HepG2 (cell line): Measurements from ENCODE around the gene POLA2. TPM values are rescaled to one million over a fixed set of nuclear protein-coding genes. Genes with fewer than 3 reads are reported as not detected.

Experiments
- ARNTL ChIP-seq: sonication (generic); formaldehyde crosslinking; IDR thresholded peaks from 2 replicates; pipeline ENCODE4 v1.4.0; 2020; ENCODE audit warnings: mild to moderate bottlenecking, missing genetic modification reagents
- ATF7 ChIP-seq, 2 experiments: fragments of 450-650 bp in 1 of 2; sonication (generic) in 1 of 2; formaldehyde crosslinking in 1 of 2; IDR thresholded peaks; 2 replicates each; pipeline versions ENCODE4 v1.4.0 to v1.6.1; 2016 to 2020; ENCODE audit warnings: antibody characterized with exemption in 1 of 2, mild to moderate bottlenecking in 1 of 2, missing genetic modification reagents in 1 of 2
- CCDC6 ChIP-seq: sonication (generic); formaldehyde crosslinking; IDR thresholded peaks from 2 replicates; pipeline ENCODE4 v1.8.1; 2022; ENCODE audit warnings: mild to moderate bottlenecking, missing genetic modification reagents, moderate library complexity
- KDM5B ChIP-seq: sonication (generic); formaldehyde crosslinking; IDR thresholded peaks from 2 replicates; pipeline ENCODE4 v1.4.0; 2020; ENCODE audit warnings: missing genetic modification reagents, mild to moderate bottlenecking, borderline replicate concordance
- KMT2B ChIP-seq: IDR thresholded peaks from 2 replicates; pipeline ENCODE4 v1.6.1; 2016; ENCODE audit warnings: missing genetic modification reagents, missing compliant biosample characterization
- MAFF ChIP-seq: IDR thresholded peaks from 2 replicates; pipeline ENCODE4 v1.6.1; 2011; ENCODE audit warnings: low read depth, low read length, improper control_type of control experiment
- NFKB2 ChIP-seq: sonication (generic); formaldehyde crosslinking; IDR thresholded peaks from 2 replicates; pipeline ENCODE4 v1.4.0; 2020; ENCODE audit warnings: missing genetic modification reagents, borderline replicate concordance
- PITX1 ChIP-seq: sonication (generic); formaldehyde crosslinking; IDR thresholded peaks from 2 replicates; pipeline ENCODE4 v1.5.1; 2020; ENCODE audit warnings: mild to moderate bottlenecking, missing genetic modification reagents
- RARA ChIP-seq: IDR thresholded peaks from 2 replicates; pipeline ENCODE4 v1.6.1; 2016; ENCODE audit warnings: missing genetic modification reagents, missing compliant biosample characterization
- SOX13 ChIP-seq, 3 experiments: fragments of 450-650 bp in 1 of 3; sonication (generic) in 1 of 3; formaldehyde crosslinking in 1 of 3; IDR thresholded peaks in 2 of 3; conservative IDR thresholded peaks in 1 of 3; 2 replicates each; pipeline versions ENCODE4 v1.5.0 to v1.6.1; 2016 to 2020; ENCODE audit warnings: antibody characterized with exemption in 1 of 3, mild to moderate bottlenecking in 1 of 3, missing compliant biosample characterization in 1 of 3, missing genetic modification reagents in 1 of 3, moderate library complexity in 1 of 3
- SSRP1 ChIP-seq: IDR thresholded peaks from 2 replicates; pipeline ENCODE4 v1.6.1; 2016; ENCODE audit warnings: control low read depth
- ZFP37 ChIP-seq: sonication (generic); formaldehyde crosslinking; IDR thresholded peaks from 2 replicates; pipeline ENCODE4 v1.4.0; 2020; ENCODE audit warnings: missing genetic modification reagents, borderline replicate concordance
- ZNF30 ChIP-seq: sonication (generic); formaldehyde crosslinking; IDR thresholded peaks from 2 replicates; pipeline ENCODE4 v1.5.0; 2020; ENCODE audit warnings: mild to moderate bottlenecking, missing genetic modification reagents
- ZNF317 ChIP-seq: sonication (generic); formaldehyde crosslinking; IDR thresholded peaks from 2 replicates; pipeline ENCODE4 v1.5.0; 2020; ENCODE audit warnings: mild to moderate bottlenecking, missing genetic modification reagents
- ZNF337 ChIP-seq: sonication (generic); formaldehyde crosslinking; IDR thresholded peaks from 2 replicates; pipeline ENCODE4 v1.5.1; 2020; ENCODE audit warnings: missing genetic modification reagents, low read depth, mild to moderate bottlenecking, borderline replicate concordance
- ZNF44 ChIP-seq: sonication (generic); formaldehyde crosslinking; IDR thresholded peaks from 2 replicates; pipeline ENCODE4 v1.5.1; 2020; ENCODE audit warnings: mild to moderate bottlenecking, missing genetic modification reagents
- ZNF556 ChIP-seq: sonication (generic); formaldehyde crosslinking; IDR thresholded peaks from 2 replicates; pipeline ENCODE4 v1.4.0; 2020; ENCODE audit warnings: mild to moderate bottlenecking, missing genetic modification reagents, borderline replicate concordance
- ZNF782 ChIP-seq: sonication (generic); formaldehyde crosslinking; IDR thresholded peaks from 2 replicates; pipeline ENCODE4 v1.4.0; 2020; ENCODE audit warnings: missing genetic modification reagents, mild to moderate bottlenecking, borderline replicate concordance
- ZNF841 ChIP-seq: sonication (generic); formaldehyde crosslinking; IDR thresholded peaks from 2 replicates; pipeline ENCODE4 v1.8.1; 2023; ENCODE audit warnings: missing genetic modification reagents, borderline replicate concordance
- ZSCAN20 ChIP-seq: sonication (generic); formaldehyde crosslinking; IDR thresholded peaks from 2 replicates; pipeline ENCODE4 v1.4.0; 2020; ENCODE audit warnings: missing genetic modification reagents, mild to moderate bottlenecking, borderline replicate concordance
- polyA plus RNA-seq, 8 experiments: library from polyadenylated mRNA; depleted of rRNA in 3 of 8; stranded (reverse) in 7 of 8; unstranded in 1 of 8; fragments of >200 nt; fragmentation: Illumina TruSeq in 4 of 8; extraction: Trizol in 4 of 8; gene quantifications; 2 replicates each; pipeline versions ENCODE4 v1.2.1 to v1.2.3, GENCODE V29; 2011 to 2016; ENCODE audit warnings: low read depth in 4 of 8, missing spikeins in 1 of 8, mixed read lengths in 1 of 8; ENCODE audit not compliant: insufficient read depth in 1 of 8
- total RNA-seq, 5 experiments: library from RNA; depleted of rRNA; stranded (reverse); fragments of >200 nt; fragmentation: Illumina TruSeq; extraction: Trizol; gene quantifications; 2 replicates each; pipeline ENCODE4 v1.2.3, GENCODE V29; 2016; ENCODE audit warnings: low read depth in 1 of 5
- TF ChIP-seq, protein P1 (sequence below): sonication (generic); formaldehyde crosslinking; IDR thresholded peaks from 2 replicates; pipeline ENCODE4 v1.8.1; 2023; ENCODE audit warnings: missing genetic modification reagents, mild to moderate bottlenecking, borderline replicate concordance
- TF ChIP-seq, protein P2 (sequence below): sonication (generic); formaldehyde crosslinking; conservative IDR thresholded peaks from 2 replicates; pipeline ENCODE4 v1.4.0; 2020; ENCODE audit warnings: mild to moderate bottlenecking, missing genetic modification reagents, moderate library complexity
- TF ChIP-seq, protein P3 (sequence below): sonication (generic); formaldehyde crosslinking; conservative IDR thresholded peaks from 2 replicates; pipeline ENCODE4 v1.4.0; 2020; ENCODE audit warnings: missing genetic modification reagents

Gene POLA2
- total and polyA plus RNA-seq, 2 of the 13 experiments (the other 11 are each of a cell fraction or from before 2014, with no cell fraction given): 9.7 to 15.6 TPM

DNA sequence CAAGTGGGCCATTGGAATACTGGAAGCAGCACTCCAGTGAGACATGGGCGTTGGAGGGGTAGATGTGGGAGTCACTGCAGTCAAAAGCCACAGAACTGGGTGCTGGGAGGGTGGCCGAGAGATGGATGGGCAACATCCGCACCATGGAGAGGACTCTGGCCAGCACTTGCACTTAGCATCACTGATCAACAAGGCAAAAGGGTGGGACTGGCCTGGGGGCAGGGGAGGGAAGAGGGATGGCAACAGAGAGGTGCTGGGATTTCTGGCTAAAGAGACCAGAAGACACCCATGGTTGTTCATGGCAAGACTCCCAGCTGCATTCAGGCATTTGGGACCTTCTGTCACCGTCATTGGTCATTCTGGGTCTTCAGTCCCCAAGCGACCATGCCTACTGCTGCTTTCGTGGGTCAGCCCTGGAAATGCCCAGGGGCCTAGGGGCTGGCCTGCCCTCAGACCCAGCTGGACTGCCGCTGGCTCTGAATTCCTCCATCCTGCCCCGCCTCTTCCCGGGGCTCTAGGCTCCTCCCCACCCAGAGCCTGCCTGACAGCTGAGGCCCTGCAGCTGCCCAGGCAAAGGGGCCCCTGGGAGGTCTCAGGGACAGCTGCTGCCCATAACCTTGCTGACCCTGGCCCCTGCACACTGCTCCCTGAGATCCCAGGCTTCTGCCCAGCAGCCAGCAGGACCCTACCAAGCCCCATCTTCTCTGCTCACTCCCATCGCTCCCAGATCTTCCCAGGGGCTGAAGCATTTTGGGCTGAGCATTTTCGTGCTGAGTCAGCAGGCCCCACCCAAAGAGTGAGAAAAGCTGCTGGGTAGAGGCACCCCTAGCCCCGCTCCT is 39.9 kb downstream of the POLA2 start (continued):
- TF ChIP-seq ZNF30 (no peak), ZNF44 (CRISPR knock-in tag) (no peak), RARA (peak; percentile 41; the same call in 1 of the 2 replicates), ZNF556 (peak; percentile 79; the same call in 1 of the 2 replicates), SSRP1 (0 out of 2 replicates have a peak, but pooled peaks have one; percentile 17), ZNF841 (no peak), KMT2B (CRISPR knock-in tag) (no peak), ZNF782 (CRISPR knock-in tag) (peak; percentile 76; the same call in 1 of the 2 replicates), ZNF337 (CRISPR knock-in tag) (no peak), NFKB2 (CRISPR knock-in tag) (peak; percentile 39; the same call in 1 of the 2 replicates), ZFP37 (no peak), ZSCAN20 (CRISPR knock-in tag) (no peak), ZNF317 (0 out of 2 replicates have a peak, but pooled peaks have one; percentile 29), SOX13 (IDR thresholded peaks at IDR 0.05) (no peak), SOX13 (CRISPR knock-in tag; conservative IDR thresholded peaks at IDR 0.05 in 1 of 2, IDR thresholded peaks at IDR 0.05 in 1 of 2) (peak in 1 of 2 experiments; percentile 35; a peak in 1 of 4 replicates), KDM5B (CRISPR knock-in tag) (peak; percentile 63; the same call in 1 of the 2 replicates), ATF7 (IDR thresholded peaks at IDR 0.05) (no peak), ATF7 (CRISPR knock-in tag; IDR thresholded peaks at IDR 0.05) (0 out of 2 replicates have a peak, but pooled peaks have one; percentile 37), PITX1 (peak; percentile 54; the same call in 1 of the 2 replicates), MAFF (peak; percentile 94), ARNTL (peak; percentile 69), CCDC6 (no peak)
- TF ChIP-seq, protein P1, sequence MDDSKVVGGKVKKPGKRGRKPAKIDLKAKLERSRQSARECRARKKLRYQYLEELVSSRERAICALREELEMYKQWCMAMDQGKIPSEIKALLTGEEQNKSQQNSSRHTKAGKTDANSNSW (CRISPR knock-in tag): no peak
- TF ChIP-seq, protein P2, sequence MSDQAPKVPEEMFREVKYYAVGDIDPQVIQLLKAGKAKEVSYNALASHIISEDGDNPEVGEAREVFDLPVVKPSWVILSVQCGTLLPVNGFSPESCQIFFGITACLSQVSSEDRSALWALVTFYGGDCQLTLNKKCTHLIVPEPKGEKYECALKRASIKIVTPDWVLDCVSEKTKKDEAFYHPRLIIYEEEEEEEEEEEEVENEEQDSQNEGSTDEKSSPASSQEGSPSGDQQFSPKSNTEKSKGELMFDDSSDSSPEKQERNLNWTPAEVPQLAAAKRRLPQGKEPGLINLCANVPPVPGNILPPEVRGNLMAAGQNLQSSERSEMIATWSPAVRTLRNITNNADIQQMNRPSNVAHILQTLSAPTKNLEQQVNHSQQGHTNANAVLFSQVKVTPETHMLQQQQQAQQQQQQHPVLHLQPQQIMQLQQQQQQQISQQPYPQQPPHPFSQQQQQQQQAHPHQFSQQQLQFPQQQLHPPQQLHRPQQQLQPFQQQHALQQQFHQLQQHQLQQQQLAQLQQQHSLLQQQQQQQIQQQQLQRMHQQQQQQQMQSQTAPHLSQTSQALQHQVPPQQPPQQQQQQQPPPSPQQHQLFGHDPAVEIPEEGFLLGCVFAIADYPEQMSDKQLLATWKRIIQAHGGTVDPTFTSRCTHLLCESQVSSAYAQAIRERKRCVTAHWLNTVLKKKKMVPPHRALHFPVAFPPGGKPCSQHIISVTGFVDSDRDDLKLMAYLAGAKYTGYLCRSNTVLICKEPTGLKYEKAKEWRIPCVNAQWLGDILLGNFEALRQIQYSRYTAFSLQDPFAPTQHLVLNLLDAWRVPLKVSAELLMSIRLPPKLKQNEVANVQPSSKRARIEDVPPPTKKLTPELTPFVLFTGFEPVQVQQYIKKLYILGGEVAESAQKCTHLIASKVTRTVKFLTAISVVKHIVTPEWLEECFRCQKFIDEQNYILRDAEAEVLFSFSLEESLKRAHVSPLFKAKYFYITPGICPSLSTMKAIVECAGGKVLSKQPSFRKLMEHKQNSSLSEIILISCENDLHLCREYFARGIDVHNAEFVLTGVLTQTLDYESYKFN: peak; percentile 71
- TF ChIP-seq, protein P3, sequence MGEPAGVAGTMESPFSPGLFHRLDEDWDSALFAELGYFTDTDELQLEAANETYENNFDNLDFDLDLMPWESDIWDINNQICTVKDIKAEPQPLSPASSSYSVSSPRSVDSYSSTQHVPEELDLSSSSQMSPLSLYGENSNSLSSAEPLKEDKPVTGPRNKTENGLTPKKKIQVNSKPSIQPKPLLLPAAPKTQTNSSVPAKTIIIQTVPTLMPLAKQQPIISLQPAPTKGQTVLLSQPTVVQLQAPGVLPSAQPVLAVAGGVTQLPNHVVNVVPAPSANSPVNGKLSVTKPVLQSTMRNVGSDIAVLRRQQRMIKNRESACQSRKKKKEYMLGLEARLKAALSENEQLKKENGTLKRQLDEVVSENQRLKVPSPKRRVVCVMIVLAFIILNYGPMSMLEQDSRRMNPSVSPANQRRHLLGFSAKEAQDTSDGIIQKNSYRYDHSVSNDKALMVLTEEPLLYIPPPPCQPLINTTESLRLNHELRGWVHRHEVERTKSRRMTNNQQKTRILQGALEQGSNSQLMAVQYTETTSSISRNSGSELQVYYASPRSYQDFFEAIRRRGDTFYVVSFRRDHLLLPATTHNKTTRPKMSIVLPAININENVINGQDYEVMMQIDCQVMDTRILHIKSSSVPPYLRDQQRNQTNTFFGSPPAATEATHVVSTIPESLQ (CRISPR knock-in tag): no peak
